IPS-15b (cell line): Measurements from ENCODE around the gene DENND2D.

ENCODE experiments used
- H3K27me3 ChIP-seq: one replicate; pipeline ENCODE4 v1.6.1; 2013; ENCODE audit warnings: low read length; ENCODE audit not compliant: control insufficient read depth, insufficient read depth
- H3K36me3 ChIP-seq: one replicate; pipeline ENCODE4 v1.6.1; 2013; ENCODE audit warnings: low read length; ENCODE audit not compliant: control insufficient read depth, insufficient read depth
- H3K4me1 ChIP-seq: one replicate; pipeline ENCODE4 v1.6.1; 2013; ENCODE audit warnings: mild to moderate bottlenecking, low read length; ENCODE audit not compliant: control insufficient read depth, insufficient read depth
- H3K4me3 ChIP-seq: one replicate; pipeline ENCODE4 v1.5.1; 2013; ENCODE audit warnings: low read depth, low read length
- H3K9ac ChIP-seq: one replicate; pipeline ENCODE4 v1.6.1; 2013; ENCODE audit warnings: low read depth, mild to moderate bottlenecking, low read length
- H3K9me3 ChIP-seq: one replicate; pipeline ENCODE4 v1.6.1; 2013; ENCODE audit warnings: mild to moderate bottlenecking, low read length; ENCODE audit not compliant: control insufficient read depth, insufficient read depth

DENND2D gene

DNA sequence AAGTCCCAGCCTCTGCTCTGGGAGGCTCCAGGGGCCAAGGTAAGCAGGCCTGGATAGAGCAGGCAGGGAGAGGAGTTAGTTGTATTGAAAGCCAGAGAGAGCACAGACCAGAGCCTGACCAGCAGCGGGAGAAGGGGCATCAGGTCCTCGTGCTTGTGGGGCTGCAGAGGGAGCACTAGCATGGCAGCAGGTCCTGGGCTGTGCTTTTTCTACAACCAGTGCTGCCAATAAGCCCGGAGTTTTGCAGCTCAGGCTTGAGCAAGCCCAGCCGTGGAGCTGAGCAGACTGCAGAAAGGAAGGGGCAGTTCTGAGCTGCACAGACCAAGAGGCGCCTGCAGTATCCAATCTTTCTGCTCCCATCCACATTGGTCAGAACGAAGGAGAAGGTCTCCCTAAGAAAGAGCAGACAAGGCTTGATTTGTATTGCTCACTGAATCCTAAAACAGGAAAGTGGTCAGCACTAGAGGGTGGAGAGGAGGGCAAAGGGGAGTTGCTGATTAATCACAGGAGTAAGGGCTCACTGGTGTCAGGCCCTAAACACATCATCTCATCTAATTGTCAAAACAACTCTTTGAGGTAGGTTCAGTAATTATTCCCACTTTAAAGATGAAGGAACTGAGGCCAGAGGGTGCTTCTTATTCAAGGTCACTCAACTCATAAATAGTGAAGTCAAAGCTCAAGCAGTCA, 2.7 kb downstream of the DENND2D start:
- H3K36me3 ChIP-seq, result no peaks in the 10 kb centered on the region
- H3K4me3 ChIP-seq, result no peak overlapping the region
- H3K27me3 ChIP-seq, result peaks cover 9% of the 10 kb centered on the region
- H3K9me3 ChIP-seq, result no peaks in the 10 kb centered on the region
- H3K9ac ChIP-seq, result no peak overlapping the region
- H3K4me1 ChIP-seq, result peaks cover 2% of the 10 kb centered on the region

DNA sequence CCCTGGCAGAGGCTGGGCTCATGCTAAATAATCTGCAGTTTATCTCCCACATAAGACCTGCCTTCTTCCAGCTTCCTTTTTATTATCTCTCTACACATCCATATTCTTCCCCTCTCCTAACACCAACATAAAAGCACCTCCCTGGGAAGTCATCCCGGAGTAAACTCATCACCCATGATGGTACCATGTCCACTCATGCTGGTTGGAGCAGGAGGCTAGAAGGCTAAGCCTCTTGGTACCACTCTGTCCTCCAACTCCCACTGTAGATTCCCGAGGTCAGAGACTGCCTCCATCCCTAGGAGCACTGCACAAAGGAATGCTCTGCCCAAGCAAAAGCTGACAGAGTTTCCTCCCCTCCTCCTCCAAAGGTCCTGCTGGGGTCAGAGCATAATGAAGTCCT, 4.2 kb downstream of the DENND2D start:
- H3K36me3 ChIP-seq, result no peaks in the 10 kb centered on the region
- peaks cover 2% of the 10 kb centered on the region for H3K4me1 ChIP-seq
- no peak overlapping the region for H3K9ac ChIP-seq
- H3K4me3 ChIP-seq, result no peak overlapping the region
- H3K27me3 ChIP-seq, result no peaks in the 10 kb centered on the region
- H3K9me3 ChIP-seq, result no peaks in the 10 kb centered on the region

DNA sequence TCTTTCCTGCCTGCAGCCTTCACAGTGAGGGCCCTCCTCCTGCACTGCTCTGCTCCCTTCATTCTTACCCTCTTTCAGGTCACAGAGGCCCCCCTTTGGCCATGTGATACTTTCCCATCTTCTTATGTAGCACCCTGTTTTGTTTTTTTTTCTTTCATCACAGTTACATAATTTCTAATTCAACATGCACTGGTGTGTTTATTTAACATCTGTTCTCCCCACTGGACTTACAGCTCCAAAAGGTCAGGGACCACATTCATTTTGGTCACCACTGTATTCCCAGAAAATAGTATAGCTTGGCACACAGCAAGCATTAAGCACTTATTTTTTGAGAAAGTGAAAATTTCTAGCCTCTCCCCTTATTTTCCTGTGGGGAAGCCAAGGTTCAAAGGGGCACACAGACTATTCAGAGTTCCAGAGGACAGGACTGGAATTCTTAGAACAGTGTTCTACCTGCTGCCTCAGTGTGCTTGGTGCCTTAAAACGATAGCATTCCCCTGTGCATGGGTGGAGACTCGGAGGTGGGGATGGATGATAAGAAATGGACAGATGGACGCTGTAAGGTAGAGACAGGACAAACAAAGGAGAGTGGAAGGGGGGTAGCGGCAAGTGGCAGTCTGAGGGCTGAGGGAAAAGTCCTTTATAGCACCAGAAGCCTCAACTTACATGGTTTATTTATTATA, 5.3 kb downstream of the DENND2D start:
- H3K9ac ChIP-seq, result no peak overlapping the region
- H3K36me3 ChIP-seq, result no peaks in the 10 kb centered on the region
- no peak overlapping the region for H3K4me3 ChIP-seq
- H3K27me3 ChIP-seq, result no peaks in the 10 kb centered on the region
- peaks cover 2% of the 10 kb centered on the region for H3K4me1 ChIP-seq
- H3K9me3 ChIP-seq, result no peaks in the 10 kb centered on the region

DNA sequence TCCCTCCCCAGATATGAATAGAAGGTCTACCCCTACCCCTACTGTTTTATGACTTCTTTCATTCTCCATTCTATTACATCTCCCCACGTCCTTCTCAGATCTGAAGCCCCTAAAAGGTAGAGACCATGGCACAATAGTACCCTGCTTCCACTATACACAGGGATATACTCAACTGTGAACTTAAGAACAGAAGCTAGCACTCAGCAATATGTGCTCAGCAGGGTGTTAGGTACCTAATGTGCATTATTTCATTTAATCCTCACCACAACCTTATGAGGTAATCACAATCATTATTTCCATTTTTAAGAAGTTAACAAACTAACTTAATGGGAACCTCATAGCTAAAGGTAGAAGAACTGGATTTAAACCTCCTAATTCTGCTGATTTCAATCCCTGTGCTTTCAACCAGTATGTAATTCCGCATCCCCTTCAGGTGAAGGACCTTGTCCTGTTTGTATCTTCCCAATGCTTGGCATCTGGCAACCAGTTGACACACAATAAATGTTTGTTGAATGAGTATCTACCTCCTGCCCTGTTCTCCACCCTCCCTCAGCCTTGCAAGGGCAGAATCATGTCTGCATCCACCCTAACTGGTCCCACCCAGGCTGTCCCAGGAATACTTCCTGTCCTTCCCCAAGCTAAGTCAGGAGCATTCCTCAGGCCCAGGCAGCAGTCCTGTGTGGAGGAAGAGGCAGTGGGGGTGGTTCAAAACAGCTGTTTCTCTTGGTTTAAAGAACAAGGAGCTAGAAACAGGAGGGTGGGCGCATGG, 6.5 kb downstream of the DENND2D start:
- no peaks in the 10 kb centered on the region for H3K36me3 ChIP-seq
- H3K9ac ChIP-seq, result no peak overlapping the region

DNA sequence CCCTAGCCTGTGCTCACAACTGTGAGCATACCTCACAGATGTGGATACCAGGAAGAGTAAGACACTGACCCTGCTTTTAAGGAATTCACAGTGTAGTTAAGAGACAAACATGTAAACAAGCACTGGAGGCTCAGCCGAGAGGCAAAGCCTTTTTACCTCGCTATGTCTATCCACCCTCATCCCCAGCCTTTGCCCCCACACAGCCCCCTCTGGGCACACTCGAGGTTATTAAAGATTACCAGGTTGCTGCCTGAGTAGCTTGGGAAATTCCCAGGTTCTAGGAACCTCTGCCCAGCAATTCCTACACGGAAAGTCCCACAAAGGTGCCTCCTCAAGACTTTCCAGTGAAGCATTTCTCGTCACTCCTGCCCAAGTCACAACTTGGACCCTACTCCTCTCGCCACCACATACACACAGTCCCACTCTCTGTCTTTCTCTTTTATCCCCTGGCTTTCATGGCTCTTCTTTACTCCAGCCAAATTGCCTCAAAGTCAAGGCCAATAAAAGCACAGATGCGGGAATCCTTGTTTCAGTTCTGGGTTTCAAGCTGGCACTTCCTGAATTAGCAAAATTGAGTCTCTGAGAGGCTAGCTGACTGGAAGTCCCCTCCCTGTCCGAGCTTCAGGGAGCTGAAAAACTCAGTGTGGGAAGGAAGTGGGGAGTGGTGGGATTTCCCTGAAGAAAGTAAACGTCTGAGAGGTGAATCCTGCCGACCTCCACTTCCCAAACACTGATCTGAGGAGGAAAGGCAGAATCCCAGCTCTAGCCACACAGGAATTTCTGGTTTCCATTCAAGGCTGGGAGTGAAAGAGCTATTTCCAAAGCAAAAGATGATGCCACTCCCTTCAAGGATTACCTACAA, 7.6 kb downstream of the DENND2D start:
- no peak overlapping the region for H3K9ac ChIP-seq

More for the DNA sequence above, 6.5 kb downstream of the DENND2D start:
- no peaks in the 10 kb centered on the region for H3K27me3 ChIP-seq
- H3K9me3 ChIP-seq, result no peaks in the 10 kb centered on the region
- H3K4me1 ChIP-seq, result peaks cover 2% of the 10 kb centered on the region
- no peak overlapping the region for H3K4me3 ChIP-seq

DNA sequence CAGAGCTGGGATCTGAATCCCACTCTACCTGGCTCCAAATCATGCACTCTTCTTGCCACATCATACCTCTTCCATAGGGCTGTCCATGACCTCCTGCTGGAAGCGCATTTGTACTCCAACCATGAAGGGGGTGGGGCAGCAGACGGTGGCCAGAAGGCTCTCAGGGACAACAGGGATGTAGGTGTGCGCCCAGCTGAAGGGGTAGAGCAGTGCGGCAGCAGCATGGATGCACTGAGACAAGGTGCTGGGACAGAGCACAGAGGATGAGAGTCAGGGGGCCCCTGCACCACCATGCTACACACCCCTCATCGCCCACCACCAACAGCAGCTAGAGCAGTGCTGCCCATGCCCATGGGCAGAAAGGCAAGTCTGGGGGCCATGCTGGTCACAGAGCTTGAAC, 8.4 kb downstream of the DENND2D start:
- Histone ChIP-seq H3K36me3 (no peaks in the 10 kb centered on the region), H3K9ac (no peak overlapping the region), H3K4me3 (no peak overlapping the region), H3K4me1 (peaks cover 2% of the 10 kb centered on the region), H3K27me3 (no peaks in the 10 kb centered on the region), H3K9me3 (no peaks in the 10 kb centered on the region)

More for the DNA sequence above, 7.6 kb downstream of the DENND2D start:
- Histone ChIP-seq H3K9me3 (no peaks in the 10 kb centered on the region), H3K4me1 (peaks cover 2% of the 10 kb centered on the region), H3K27me3 (no peaks in the 10 kb centered on the region), H3K4me3 (no peak overlapping the region), H3K36me3 (no peaks in the 10 kb centered on the region)

DNA sequence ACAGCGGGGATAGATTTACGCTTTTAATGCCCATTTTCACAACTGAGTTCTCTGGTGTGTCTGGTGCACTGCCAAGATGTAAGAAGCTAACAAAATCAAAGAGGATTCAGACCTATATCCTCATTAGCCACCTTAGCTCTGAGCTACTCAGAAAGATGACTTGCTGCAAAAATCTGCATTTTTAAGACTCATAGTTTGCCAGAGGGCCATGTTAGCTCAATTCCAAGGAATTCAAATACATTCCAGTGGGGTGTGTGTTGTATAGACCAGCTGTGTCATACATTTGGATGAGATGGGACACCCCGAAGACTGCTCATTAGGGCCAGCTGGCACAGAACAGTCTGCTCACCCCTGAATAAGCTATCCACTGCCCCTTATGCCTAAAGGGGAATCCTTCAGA, 8.9 kb downstream of the DENND2D start:
- no peak overlapping the region for H3K9ac ChIP-seq
- peaks cover 2% of the 10 kb centered on the region for H3K4me1 ChIP-seq
- peaks cover 3% of the 10 kb centered on the region for H3K36me3 ChIP-seq
- H3K9me3 ChIP-seq, result no peaks in the 10 kb centered on the region
- H3K27me3 ChIP-seq, result no peaks in the 10 kb centered on the region
- H3K4me3 ChIP-seq, result no peak overlapping the region

DNA sequence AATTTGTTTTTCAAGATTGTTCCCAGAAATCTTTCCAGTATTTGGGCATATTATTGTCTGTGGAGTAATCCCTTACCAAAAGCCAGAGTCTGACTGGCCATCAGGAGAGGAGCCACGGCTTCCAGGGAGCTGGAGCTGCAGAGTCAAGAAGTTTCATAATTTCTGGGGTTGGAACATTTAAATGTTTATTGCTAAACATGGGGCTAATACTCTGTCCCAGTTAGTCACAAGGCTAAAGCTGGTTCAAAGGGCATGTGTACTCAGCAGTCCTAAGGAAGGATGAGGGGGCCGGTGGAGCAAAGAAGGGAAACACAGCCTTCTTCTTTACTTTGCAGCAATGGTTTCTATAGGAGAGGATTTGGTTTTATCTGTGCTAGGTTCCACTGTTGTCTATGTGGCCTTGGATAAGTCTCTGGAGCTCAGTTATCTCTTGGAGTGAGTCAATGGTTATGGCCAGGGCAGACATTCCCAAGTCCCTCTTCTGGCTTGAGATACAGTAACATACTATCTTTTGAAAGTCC, 9.5 kb downstream of the DENND2D start:
- Histone ChIP-seq H3K27me3 (no peaks in the 10 kb centered on the region), H3K4me3 (no peak overlapping the region), H3K9ac (no peak overlapping the region), H3K36me3 (peaks cover 3% of the 10 kb centered on the region), H3K9me3 (no peaks in the 10 kb centered on the region), H3K4me1 (peaks cover 2% of the 10 kb centered on the region)

DNA sequence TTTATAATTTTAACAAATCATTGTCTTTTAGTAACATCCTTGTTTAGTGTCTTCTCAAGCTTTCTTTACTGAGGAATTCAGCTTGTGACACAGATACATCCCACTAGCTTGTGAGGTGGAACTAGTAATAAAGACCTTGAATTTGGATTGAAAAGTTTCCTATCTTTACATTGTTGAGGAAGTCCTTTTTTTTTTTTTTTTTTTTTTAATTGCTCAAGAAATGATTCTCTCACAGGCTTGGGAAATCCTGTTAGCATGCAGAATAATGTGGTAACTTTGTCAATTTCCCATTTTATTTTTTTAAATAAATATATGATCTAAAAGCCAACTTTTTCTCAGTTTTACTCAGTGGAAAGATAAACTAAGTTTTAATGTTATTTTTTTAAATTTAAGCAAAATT, 15.8 kb downstream of the DENND2D start:
- H3K9ac ChIP-seq, result no peak overlapping the region
- H3K4me3 ChIP-seq, result no peak overlapping the region
- H3K4me1 ChIP-seq, result no peaks in the 10 kb centered on the region
- no peaks in the 10 kb centered on the region for H3K9me3 ChIP-seq
- peaks cover 3% of the 10 kb centered on the region for H3K36me3 ChIP-seq
- H3K27me3 ChIP-seq, result no peaks in the 10 kb centered on the region

DNA sequence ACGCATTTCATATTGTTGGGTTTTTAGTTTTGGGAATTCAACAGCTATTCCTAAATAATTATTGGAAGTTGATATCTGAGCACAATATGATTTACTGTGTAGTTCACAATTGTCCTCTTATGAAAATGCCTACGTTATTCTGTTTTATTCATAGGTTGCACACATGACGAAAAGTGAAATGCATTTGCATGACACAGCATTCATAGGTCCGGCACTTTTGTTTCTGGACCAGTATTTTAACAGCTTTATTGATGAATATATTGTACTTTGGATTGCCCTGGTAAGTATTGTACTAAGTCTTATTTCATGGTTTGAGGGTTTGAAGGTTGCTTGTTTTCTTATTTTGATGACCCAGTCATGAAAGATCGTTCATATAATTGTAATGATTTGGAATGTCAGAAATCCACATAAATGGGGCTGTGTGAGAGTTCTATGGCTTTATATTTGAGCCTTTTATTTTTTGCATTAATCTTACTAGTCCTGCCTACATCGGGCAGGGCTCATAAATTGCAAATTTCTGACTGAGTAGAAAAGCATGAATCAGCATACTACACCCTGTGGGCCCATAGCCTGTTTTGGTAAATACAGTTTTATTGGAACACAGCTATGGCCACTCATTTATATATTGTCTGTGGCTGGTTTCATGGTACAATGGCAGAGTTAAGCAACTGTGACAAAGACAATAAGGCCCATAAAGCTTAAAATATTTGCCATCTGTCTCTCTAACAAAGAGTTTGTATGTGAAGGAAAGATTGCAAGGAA, 17.0 kb downstream of the DENND2D start:
- Histone ChIP-seq H3K36me3 (peaks cover 3% of the 10 kb centered on the region), H3K9me3 (no peaks in the 10 kb centered on the region), H3K27me3 (no peaks in the 10 kb centered on the region), H3K4me3 (no peak overlapping the region), H3K9ac (no peak overlapping the region), H3K4me1 (no peaks in the 10 kb centered on the region)
